CD4-positive, alpha-beta T cell treated with Interleukin-4 for 1 hour (primary cell): ENCODE data around the gene C1orf21.

ENCODE experiments used
- DNase-seq, 2 donors: peaks; one replicate each; pipeline ENCODE4 v3.0.0-alpha.2; 2020 to 2022

C1orf21 gene

DNA sequence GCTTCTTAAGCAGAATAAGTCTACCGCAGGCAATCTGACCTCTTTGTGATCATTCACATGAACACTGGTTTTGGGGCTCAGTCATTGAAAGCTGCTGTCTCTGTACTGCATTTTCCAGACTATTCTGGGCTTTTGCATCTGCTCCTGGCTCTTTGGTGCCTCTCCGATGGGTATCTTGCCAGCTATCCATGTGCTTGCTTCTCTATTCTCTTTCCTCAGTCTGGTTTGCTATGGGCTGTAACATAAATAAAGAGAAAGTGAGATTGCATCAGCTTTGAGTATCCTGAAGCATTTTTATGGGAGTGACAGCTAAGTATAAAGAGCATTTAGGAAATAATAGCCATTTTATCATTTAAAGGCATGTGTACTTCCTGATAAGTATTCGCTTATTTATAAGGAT is 70.7 kb downstream of the C1orf21 start:
- DNase-seq = no peak

DNA sequence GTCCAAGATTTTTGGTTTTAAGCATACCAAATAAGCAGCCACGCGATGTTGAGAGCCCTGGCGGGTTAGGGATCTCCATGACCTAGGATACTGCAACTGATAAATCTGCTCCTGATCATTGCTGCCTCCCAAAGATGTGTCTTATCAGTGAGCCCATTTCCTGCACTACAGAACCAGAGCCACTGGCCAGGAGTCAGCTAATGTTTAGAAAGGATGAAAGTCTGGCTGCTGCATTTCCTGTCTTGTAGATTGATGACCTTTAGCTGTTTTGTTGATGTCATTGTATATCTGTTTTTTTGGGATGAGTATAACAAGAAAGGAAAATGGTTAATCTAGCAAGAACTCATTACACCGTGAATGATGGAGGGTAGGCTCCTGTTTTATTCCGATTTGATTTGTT is 74.5 kb downstream of the C1orf21 start:
- no peak for DNase-seq

DNA sequence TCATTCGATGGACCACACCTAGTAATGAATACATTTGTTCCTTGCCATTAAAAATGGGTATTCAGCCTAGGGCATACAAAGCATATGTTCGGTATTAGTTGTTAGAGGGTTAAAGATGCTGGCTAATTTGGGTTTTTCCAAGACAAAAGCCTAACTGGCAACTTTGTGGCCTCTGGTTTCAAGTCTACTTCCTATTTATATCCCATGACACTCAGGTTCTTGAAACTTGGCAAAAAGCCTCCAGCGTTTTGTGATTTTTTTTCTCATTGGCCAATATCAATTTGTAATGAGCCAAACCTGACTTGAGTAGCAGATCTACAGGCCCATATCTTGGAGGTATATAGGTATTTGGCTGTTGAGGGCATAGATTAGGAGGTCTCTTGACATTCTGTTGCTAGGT is 75.3 kb downstream of the C1orf21 start:
- no peak for DNase-seq

DNA sequence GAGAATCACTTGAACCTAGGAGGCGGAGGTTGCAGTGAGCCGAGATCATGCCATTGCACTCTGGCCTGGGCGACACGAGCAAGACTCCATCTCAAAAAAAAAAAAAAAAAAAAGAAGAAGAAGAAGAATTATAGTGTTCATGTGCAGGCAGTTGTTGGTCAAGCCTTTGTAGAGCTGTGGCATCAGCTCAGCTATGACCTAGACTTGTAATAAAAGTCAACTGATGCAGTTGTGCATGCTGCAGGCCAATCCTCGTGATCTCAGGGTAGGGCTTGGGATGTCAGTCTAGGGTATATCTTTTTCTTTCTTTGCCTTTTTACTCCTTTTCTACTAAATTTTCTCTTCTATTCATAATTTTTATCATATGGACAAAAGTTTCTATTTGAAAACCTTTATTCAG is 76.2 kb downstream of the C1orf21 start:
- no peak for DNase-seq

DNA sequence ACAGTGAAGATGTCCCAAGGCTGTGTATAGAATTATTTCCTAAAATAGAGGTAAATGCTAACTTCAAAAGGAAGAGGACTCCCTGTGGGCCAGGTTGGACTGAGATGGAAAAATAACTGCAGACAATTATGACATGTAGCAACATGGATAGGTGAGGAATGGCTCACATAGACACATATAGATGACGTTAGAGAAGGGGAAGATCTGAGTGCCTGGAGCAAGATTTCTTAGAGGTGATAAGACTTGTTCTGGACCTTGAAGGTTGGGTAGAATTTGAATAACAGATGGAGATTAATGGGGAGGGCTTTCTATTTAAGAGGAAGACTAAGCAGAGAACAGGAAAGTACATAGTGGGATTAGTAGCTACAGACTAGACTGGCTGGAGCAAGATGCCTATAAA is 76.9 kb downstream of the C1orf21 start:
- no peak for DNase-seq

DNA sequence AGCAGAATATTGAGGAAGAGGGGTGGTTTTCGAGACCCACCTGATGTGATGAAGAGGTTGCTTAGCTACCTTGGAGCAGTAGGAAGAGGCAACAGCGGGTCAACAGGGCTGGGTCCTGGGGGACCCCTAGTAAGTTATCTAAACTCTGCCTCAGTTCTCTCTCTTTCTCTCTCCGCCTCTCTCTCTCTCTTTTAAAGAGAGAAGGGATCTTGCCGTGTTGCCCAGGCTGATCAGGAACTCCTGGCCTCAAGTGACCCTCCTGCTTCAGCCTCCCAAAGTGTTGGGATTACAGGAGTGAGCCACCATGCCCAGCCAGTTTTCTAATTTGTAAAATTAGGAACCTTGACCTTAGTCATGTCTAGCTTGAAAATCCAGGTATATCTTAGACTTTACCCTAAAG is 77.9 kb downstream of the C1orf21 start:
- DNase-seq = no peak

DNA sequence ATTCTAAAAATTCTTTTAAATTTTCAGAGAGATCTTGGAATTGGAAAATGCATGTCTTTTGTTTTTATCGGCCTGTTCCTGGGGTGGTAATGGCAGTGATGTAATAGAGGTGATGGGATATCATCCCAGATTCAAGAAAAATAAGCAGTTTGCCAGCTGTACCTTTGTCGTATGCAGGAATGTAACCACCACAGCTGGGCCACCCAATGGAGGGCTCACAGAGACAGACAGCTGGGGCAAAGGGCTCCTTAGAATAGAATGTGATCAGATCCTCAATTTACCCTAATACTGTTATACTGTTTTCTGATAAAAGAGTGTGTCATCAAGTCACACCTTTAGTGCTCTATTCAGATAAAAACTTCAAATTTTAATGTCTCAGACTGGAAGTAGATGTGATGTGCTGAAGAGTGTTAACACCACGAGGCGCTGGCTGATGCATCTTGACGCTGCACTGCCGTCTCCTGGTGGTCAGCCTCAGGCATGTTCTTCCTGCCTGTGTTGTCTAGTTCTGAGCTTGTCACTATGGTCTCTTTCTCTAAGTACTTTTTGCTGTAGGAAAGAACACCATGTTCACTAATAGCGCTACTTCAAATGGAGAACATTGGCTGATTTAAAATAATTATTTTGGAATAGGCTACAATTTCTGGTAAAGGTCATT is 78.8 kb downstream of the C1orf21 start:
- peak; percentile 11 to 29 for DNase-seq

DNA sequence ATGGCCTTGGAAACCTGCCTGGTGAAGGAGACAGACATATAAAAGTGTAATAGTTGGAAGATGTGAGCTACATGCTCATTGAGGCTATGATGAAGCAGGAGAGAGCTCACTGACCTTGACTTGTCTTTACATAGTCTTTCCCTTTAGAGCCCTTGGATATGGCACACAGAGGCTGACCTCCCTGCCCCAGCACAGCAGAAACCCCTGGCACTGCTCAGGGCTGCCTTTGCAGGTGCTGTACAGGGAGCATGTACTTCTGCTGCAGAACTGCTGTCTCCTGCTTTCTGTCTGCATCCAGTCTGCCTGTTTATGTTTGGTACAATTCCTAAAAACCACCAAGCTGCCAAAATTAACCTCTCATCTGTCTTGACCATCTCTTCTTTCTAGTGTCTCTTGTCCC is 80.5 kb downstream of the C1orf21 start:
- no peak for DNase-seq

DNA sequence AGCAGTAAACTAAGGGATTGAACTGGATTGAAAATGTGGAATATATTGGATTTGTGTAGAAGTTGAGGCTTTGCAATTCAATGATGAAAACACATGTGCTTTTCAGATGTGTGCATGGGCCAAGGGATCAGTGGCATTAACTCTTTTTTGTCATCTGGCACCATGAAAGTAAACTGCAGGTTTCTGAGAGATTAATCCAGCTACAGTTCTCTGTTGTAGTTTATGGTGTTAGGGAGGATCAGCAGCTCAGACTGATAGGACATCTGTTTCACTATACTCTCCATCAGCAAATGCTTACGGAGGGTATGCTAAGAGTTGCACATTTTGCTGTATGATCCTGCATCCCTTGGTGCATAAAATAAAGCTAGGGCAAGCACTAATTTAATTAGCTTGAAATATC is 82.6 kb downstream of the C1orf21 start:
- DNase-seq = no peak

DNA sequence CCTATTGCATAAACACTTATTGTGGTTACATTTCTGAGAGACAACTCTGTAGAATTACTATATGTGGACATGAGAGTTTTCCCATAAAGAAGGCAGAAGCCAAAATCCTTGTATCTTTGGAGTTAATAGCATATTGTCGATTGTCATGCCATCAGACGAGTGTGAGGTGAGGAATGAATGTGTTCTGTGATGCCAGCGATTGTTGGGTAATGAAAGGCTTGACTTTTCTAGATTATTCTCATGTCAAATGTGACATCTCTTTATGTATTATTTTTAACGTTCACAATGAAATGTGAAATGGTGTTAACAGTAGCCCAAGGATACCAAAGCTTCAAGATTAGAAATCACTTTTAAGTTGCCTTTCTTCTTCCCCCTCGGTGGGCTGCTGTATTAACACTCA is 84.9 kb downstream of the C1orf21 start:
- no peak for DNase-seq

DNA sequence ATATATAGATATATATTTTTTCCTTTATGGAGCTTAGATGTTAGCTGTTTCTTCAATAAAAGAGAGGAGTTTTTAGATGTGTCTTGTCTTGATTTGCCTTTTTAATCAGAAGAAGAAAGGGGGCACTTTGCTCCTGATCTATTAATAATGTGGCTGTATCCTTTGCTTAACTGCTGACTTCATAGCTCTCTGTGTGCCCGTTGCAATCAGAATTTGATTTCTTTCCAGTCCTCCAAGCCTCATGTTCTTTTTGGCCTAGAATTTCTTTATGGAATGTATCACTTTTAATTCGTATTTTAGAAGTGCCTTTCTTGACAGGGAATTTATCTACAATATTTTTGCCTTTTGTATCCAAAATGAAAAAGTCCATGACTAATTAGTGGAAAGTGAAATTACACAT is 85.3 kb downstream of the C1orf21 start:
- no peak for DNase-seq

DNA sequence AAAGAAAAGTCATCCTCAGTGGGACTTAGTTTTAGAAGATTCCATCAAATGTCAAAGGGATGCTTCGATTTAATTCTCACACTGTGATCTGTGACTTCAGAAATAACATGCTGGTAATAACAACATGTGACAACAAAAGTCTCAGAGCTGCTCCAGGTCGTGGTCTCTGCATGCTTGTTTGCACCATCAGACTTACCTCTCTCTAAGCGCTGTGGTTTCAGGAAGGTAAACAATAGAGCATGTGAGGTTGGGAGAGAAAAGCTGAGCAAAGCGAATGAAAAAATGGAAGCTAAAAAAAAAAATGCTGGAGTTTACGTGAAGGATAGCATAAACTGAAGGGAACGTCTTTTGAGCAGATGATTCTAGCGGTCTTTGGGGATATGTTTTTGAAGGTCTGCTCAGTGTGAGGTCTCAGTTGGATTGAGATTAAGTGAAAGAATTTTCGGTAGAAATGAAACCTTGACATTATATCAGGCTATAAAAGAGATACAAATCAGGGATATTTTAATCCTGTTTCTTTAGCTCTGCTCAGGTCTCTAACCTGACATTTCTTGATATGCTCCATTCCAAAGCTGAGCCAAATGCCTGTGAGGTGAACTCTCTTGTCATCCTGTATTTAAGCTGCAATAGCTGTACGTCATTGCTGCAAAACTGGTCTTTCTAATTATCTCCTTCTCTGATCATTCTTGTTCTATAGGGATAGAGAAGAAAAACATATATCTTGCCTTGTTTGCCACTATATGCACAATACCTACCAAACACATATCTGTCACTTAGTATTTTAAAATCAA is 86.5 kb downstream of the C1orf21 start:
- no peak for DNase-seq

DNA sequence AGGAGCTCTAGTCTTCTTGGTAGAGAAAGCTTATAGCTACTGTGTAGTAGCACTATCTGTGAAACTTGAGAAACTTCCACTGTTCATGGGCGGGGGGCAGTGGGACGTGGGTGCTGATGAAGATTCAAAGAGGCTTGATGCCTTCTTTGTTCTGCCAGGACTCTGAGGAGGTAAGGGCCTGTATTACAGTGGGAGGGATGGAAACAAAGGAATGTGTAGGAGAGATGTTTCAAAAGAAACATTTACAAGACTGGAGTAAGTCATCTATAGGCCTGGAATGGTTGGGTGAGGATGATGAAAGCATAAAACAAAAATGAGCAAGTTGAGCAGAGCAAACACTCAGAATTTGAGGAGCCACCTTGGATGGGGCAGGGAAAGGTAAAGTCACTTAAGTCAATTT is 89.4 kb downstream of the C1orf21 start:
- DNase-seq = no peak

DNA sequence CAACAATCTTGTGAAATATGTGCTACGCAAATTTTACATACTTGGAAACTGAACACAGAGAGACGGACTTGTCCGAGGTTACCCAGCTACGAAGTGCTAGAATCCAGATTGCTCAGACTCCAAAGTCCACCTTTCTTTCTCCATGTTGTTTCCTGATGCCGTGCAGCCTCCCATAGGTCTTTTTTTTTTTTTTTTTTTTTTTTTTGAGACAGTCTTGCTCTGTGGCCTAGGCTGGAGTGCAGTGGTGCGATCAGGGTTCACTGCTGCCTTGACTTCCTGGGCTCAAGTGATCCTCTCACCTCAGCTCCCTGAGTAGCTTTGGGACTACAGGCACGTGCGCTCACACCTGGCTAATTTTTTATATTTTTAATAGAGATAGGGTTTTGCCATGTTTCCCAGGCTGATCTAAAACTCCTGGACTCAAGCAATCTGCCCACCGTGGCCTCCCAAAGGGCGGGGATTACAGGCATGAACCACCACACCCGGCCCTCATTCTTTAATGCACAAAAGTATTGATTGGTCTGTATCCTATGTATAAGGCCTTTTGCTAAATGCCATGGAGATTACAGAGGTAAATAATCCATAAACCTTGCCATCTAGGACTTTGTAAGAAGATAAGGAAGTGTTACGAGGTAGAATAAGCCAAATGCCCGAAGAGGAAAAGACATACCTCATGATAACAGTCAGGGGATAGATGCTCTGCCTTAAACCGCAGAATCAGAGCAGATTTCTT is 92.8 kb downstream of the C1orf21 start:
- DNase-seq = no peak

DNA sequence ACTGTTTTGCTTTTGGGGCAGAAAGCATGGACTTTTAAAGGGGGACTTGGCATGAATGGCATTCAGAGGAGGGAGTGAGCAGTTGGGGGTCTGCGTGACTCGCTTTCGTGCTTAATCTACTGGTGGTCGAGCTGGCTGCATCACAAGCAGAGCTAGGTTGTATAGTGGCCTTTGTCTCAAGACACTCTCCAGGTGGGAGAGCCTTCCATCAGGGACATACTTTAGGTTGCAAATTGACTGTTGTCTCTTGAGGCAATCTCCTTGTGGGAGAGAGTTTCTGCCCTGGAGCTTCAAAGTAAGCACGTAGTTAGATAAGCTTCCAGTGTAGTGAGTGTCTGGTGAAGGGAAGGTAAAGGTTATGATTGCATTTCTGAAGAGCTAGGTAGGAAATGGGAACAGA is 93.9 kb downstream of the C1orf21 start:
- no peak for DNase-seq

DNA sequence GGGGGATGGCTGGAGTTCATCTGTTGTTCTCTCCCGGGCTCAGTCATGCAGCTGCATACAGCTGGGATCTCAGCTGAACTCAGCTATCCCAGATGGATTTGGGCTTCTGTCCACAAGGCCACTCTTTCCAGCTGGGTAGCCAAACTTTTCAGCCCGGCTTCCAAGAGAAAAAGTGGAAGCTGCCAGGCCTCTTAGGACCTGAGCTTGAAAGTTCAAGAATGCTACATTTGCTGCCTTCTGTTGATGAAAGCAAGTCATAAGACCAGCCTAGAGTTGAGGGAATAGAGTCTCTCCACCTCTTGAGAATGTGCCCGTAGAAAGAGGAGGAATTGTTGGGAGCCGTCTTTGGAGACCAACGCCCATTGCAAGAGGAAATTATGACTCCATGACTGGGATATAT is 95.3 kb downstream of the C1orf21 start:
- no peak for DNase-seq

DNA sequence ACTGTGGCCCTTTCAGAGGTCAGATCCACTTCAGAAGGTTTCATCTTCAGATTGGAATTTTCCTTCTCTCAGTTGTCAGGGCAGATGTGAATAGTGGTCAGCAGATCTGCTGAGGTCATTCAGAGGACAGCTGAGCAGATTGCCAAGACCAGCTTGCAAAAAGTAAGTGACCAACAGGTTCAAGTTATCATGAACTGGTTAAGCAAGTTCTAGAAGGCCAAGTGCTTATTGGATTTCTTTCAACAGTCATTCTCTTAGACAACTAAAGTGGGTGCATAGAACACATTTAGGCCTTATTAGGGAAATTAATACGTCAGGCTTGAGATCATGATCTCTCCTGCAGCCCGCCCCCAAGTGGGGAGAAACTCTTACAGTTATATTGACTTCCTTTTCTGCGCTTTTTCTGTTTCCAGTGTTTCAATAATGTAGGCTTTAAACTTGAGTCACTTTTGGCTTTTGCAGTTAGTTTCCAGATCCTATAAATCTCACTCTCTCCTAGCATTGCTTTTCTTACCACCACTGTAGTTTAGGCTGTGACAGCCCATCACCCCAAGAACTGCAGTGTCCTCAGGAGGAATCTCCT is 96.4 kb downstream of the C1orf21 start:
- no peak for DNase-seq

DNA sequence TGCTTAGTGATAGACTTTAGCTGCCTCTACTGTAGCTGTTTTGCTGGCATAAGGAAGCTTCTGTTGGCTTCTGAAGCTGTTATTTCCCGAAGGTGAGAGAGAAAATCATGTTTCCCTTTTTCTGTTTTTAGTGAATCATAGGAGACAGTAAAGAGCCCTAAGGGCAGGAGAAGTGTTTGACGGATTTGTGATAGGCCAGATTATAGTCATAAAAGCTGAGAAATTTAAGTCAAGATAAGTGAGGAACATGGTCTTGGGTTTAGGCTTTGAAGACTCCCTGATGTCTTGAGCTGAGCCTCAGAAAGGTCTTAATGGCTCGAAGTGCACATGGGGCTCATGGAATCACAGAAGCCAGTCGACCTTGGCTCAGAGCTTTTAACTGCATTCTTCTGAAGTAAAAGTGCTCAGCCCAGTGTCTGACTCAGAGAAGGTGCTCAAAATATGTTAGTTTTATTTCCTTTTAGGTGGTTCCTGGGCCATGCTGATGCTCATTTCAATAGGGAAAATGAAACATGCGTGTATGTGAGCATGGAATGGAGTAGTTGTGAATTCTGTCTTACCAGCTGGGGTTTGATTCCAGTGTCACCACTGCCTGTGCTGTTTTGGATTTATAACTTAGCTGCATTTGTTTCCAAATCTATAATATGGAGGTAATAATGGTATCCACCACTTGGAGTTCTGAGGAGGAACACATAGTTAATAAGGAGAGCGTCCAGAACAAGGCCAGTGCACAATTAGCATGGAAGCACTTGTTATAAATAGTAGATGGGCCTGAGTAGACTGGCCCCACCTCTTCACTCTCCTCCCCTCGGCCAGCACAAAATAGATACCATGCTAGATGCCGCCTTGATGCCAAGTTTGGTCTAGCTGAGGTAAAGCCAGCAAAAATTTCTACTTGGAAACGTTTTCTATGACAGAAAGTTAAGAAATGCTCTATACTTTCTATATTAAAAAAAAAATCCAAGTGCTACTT is 99.2 kb downstream of the C1orf21 start:
- no peak for DNase-seq

DNA sequence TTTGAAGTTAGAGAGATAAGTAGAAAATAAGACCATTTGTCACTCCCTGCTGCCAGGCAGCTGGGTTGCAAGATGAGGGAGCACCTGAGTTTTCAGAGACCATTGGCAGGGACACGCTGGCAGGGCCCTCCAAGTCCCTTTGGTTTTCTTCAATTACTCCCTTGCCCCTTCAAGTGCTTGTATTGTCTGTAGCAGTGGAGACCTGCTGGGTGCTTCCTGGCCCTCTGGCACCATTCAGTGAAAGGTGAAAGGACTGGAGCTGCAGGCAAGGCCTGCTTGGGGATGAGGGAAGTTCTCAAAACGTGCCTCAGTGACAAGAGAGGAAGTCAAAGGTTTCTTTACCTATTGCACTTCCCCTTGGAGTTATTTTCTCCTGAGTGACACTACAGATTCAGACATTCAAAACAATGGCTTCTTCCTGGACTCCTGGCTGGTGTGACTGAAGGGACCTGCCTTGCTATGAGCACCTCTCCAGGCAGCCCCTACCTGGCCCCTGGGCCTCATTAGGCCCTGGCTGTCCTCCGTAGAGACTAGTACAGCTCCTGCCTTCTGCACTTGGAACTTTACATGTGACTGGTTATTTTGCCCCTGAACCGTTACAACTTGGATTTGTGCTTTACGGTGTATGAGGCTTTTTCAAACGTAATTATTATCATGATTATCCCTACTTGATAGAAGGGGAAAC is 100.1 kb downstream of the C1orf21 start:
- no peak for DNase-seq

DNA sequence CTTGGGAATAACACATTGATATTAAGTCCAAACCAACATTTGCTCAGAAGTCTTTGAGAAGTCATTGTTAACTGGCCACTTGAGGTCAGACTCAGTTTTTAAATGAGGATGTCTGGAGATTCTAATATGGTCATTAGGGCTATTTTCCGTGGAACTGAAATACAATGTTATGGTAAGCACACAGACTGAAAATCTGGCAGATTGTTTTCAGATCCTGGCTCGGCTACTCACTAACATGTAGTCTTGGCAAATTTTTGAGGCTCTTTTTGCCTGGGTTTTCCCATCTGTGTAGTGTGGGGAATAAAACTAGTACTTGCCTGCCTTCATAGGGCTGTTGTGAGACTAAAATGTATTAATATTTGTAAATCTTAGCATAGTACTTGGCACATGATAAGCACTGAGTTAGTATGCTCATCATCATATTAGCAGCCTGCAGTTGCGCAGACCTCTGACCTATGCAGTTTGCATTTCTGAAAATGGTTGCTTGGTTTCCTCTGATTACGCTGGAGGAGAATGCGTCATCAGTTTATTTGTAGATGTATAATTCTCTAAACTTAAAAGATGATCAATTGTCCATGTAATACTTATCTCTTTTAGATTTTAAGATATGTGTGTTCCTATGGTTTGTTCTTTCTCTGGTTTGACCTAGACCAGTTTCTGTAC is 100.8 kb downstream of the C1orf21 start:
- no peak for DNase-seq

DNA sequence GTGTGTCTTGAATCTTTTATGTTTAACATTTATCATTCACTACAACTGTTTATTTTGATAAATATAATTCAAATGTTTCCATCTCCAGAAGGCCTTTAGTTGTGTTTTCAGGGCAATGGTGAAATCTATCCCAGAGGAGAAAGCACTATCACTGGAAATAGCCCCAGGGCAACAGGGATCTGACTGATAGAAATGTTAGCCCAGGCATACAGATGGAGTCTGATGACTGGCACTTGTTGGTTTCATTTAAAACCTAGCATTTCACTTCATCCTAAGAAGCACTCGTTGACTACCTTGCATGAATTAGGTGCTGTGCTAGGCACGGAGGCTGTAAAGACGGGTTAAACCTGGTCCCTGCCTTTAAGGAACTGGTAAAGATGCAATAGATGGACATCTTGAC is 103.1 kb downstream of the C1orf21 start:
- DNase-seq = no peak
